ENCODE measurements around the gene DMD. TPM values are rescaled to one million over a fixed set of nuclear protein-coding genes. Genes with fewer than 3 reads are reported as not detected.

The DMD gene
- total and polyA plus RNA-seq, 2 donors (not counting 1 experiment from before 2014, with no cell fraction given) = 5.1 to 7.2 TPM

- H3K27ac ChIP-seq (ENCODE audit: insufficient read depth, low read length) = no peak overlapping the region
- no peaks in the 10 kb centered on the region for H3K27me3 ChIP-seq (ENCODE audit: control insufficient read depth, insufficient read depth, low read length)
- no peak overlapping the region for H3K9ac ChIP-seq (ENCODE audit: insufficient read depth, low read length)
- no peak for TF ChIP-seq EZH2 (IDR thresholded peaks at IDR 0.05; ENCODE audit: low read length, missing control alignments)
- TF ChIP-seq CTCF (conservative IDR thresholded peaks at IDR 0.05 in 1 of 2, IDR thresholded peaks at IDR 0.05 in 1 of 2; ENCODE audit: low read depth in 1 of 2, low read length in 2 of 2) = no peak
- H3K4me3 ChIP-seq (replicated peaks in 1 of 4; ENCODE audit: control extremely low read depth in 1 of 4, insufficient read depth in 1 of 4, low read depth in 3 of 4, low read length in 4 of 4) = no peak overlapping the region
- no peak for DNase-seq (ENCODE audit: low read depth in 2 of 2)
- H3K79me2 ChIP-seq (ENCODE audit: control insufficient read depth, insufficient read depth, low read length) = no peaks in the 10 kb centered on the region
- H4K20me1 ChIP-seq (ENCODE audit: control insufficient read depth, extremely low read depth, insufficient read depth, low read length) = no peaks in the 10 kb centered on the region
- H3K36me3 ChIP-seq (ENCODE audit: control insufficient read depth, insufficient read depth, low read length) = no peaks in the 10 kb centered on the region
- no peak overlapping the region for H2AFZ ChIP-seq (ENCODE audit: low read length)
- no peaks in the 10 kb centered on the region for H3K9me3 ChIP-seq (ENCODE audit: control insufficient read depth, insufficient read depth, low read depth, low read length)
- no peak overlapping the region for H3K4me2 ChIP-seq (ENCODE audit: extremely low read depth, insufficient read depth, low read length)
- H3K4me1 ChIP-seq (ENCODE audit: control insufficient read depth, extremely low read depth, insufficient read depth, low read length) = no peaks in the 10 kb centered on the region
Observed at GRCh38 chrX:31168551-31168950, 2042.8 kb downstream of the DMD start.

GRCh38 chrX:31166832-31167231, 2044.5 kb downstream of the DMD start:
- Histone ChIP-seq H3K4me3 (replicated peaks in 1 of 4; ENCODE audit: control extremely low read depth in 1 of 4, insufficient read depth in 1 of 4, low read depth in 3 of 4, low read length in 4 of 4) (no peak overlapping the region), H3K9me3 (ENCODE audit: control insufficient read depth, insufficient read depth, low read depth, low read length) (no peaks in the 10 kb centered on the region), H3K36me3 (ENCODE audit: control insufficient read depth, insufficient read depth, low read length) (no peaks in the 10 kb centered on the region), H4K20me1 (ENCODE audit: control insufficient read depth, extremely low read depth, insufficient read depth, low read length) (no peaks in the 10 kb centered on the region), H3K4me2 (ENCODE audit: extremely low read depth, insufficient read depth, low read length) (no peak overlapping the region), H3K79me2 (ENCODE audit: control insufficient read depth, insufficient read depth, low read length) (no peaks in the 10 kb centered on the region), H2AFZ (ENCODE audit: low read length) (no peak overlapping the region), H3K9ac (ENCODE audit: insufficient read depth, low read length) (no peak overlapping the region), H3K27ac (ENCODE audit: insufficient read depth, low read length) (no peak overlapping the region), H3K27me3 (ENCODE audit: control insufficient read depth, insufficient read depth, low read length) (no peaks in the 10 kb centered on the region), H3K4me1 (ENCODE audit: control insufficient read depth, extremely low read depth, insufficient read depth, low read length) (no peaks in the 10 kb centered on the region)
- no peak for TF ChIP-seq EZH2 (IDR thresholded peaks at IDR 0.05; ENCODE audit: low read length, missing control alignments)
- TF ChIP-seq CTCF (conservative IDR thresholded peaks at IDR 0.05 in 1 of 2, IDR thresholded peaks at IDR 0.05 in 1 of 2; ENCODE audit: low read depth in 1 of 2, low read length in 2 of 2) = no peak
- no peak for DNase-seq (ENCODE audit: low read depth in 2 of 2)

GRCh38 chrX:31166416-31166815, 2044.9 kb downstream of the DMD start:
- no peaks in the 10 kb centered on the region for H3K36me3 ChIP-seq (ENCODE audit: control insufficient read depth, insufficient read depth, low read length)
- H2AFZ ChIP-seq (ENCODE audit: low read length) = no peak overlapping the region
- no peaks in the 10 kb centered on the region for H3K4me1 ChIP-seq (ENCODE audit: control insufficient read depth, extremely low read depth, insufficient read depth, low read length)
- no peaks in the 10 kb centered on the region for H4K20me1 ChIP-seq (ENCODE audit: control insufficient read depth, extremely low read depth, insufficient read depth, low read length)
- H3K4me3 ChIP-seq (replicated peaks in 1 of 4; ENCODE audit: control extremely low read depth in 1 of 4, insufficient read depth in 1 of 4, low read depth in 3 of 4, low read length in 4 of 4) = no peak overlapping the region
- H3K4me2 ChIP-seq (ENCODE audit: extremely low read depth, insufficient read depth, low read length) = no peak overlapping the region
- no peak overlapping the region for H3K27ac ChIP-seq (ENCODE audit: insufficient read depth, low read length)
- H3K79me2 ChIP-seq (ENCODE audit: control insufficient read depth, insufficient read depth, low read length) = no peaks in the 10 kb centered on the region
- peak in 1 of 2 donors; percentile 3 for DNase-seq (ENCODE audit: low read depth in 2 of 2)
- H3K9ac ChIP-seq (ENCODE audit: insufficient read depth, low read length) = no peak overlapping the region
- no peaks in the 10 kb centered on the region for H3K27me3 ChIP-seq (ENCODE audit: control insufficient read depth, insufficient read depth, low read length)
- no peaks in the 10 kb centered on the region for H3K9me3 ChIP-seq (ENCODE audit: control insufficient read depth, insufficient read depth, low read depth, low read length)
- TF ChIP-seq CTCF (conservative IDR thresholded peaks at IDR 0.05 in 1 of 2, IDR thresholded peaks at IDR 0.05 in 1 of 2; ENCODE audit: low read depth in 1 of 2, low read length in 2 of 2) = no peak
- TF ChIP-seq EZH2 (IDR thresholded peaks at IDR 0.05; ENCODE audit: low read length, missing control alignments) = no peak
